Measurements from ENCODE around the gene STMN3.

DNA sequence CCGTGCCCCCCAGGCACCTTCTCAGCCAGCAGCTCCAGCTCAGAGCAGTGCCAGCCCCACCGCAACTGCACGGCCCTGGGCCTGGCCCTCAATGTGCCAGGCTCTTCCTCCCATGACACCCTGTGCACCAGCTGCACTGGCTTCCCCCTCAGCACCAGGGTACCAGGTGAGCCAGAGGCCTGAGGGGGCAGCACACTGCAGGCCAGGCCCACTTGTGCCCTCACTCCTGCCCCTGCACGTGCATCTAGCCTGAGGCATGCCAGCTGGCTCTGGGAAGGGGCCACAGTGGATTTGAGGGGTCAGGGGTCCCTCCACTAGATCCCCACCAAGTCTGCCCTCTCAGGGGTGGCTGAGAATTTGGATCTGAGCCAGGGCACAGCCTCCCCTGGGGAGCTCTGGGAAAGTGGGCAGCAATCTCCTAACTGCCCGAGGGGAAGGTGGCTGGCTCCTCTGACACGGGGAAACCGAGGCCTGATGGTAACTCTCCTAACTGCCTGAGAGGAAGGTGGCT is 44.2 kb upstream of the STMN3 start:
- TF ChIP-seq, protein P1, sequence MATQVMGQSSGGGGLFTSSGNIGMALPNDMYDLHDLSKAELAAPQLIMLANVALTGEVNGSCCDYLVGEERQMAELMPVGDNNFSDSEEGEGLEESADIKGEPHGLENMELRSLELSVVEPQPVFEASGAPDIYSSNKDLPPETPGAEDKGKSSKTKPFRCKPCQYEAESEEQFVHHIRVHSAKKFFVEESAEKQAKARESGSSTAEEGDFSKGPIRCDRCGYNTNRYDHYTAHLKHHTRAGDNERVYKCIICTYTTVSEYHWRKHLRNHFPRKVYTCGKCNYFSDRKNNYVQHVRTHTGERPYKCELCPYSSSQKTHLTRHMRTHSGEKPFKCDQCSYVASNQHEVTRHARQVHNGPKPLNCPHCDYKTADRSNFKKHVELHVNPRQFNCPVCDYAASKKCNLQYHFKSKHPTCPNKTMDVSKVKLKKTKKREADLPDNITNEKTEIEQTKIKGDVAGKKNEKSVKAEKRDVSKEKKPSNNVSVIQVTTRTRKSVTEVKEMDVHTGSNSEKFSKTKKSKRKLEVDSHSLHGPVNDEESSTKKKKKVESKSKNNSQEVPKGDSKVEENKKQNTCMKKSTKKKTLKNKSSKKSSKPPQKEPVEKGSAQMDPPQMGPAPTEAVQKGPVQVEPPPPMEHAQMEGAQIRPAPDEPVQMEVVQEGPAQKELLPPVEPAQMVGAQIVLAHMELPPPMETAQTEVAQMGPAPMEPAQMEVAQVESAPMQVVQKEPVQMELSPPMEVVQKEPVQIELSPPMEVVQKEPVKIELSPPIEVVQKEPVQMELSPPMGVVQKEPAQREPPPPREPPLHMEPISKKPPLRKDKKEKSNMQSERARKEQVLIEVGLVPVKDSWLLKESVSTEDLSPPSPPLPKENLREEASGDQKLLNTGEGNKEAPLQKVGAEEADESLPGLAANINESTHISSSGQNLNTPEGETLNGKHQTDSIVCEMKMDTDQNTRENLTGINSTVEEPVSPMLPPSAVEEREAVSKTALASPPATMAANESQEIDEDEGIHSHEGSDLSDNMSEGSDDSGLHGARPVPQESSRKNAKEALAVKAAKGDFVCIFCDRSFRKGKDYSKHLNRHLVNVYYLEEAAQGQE (IDR thresholded peaks at IDR 0.05; ENCODE audit: insufficient read depth in 1 of 2, low read depth in 2 of 2, low read length in 2 of 2) = no peak
- TF ChIP-seq POLR2AphosphoS5 (IDR thresholded peaks at IDR 0.05; ENCODE audit: low read depth, low read length) = peak; percentile 44; the same call in 1 of the 2 replicates

Measured in PFSK-1 (cell line).